Hematopoietic multipotent progenitor cell treated with erythropoietin and hydrocortisone succinate and interleukin-3 and kit ligand, for 6 days (in vitro differentiated cells): ENCODE results near the gene PKP4.
"Not testable (repeated sequence)": the region's sequence is repeated elsewhere in the genome, so short reads cannot be mapped to it uniquely, and the experiment has no call there.

ENCODE experiments used
- DNase-seq: peaks from one replicate; pipeline ENCODE4 v3.0.0-alpha.2; 2015

The PKP4 gene

DNA sequence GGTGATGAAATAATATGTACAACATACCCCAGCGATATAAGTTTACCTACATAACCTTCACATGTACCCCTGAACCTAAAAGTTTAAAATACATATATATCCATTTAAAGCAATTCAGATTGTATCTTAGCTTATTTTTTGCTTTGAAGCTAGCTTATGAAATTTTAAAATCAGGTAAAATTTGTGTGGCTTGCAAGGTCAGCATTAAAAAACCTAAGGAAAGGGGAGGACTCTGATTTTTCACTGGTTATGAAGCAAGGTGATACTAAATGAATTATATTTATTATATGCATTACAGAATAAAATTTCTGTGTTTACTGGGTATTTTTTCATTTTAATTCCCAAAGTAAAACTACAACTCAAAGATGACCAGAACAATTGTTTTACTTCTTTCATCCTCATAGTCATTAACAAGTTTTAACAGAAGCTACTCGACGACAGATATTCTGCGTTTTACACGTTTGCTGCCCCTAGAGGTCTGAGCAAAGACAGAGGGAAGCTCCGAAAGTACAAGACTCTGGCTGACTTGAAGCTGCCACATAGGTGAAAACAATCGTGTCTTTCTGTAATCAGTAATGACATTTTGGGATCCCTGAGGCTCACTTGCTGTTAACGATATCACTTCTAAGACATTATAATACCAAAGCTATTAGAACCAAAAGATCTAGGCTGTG is 17.1 kb downstream of the PKP4 start:
- DNase-seq: peak; percentile 17

- not testable (repeated sequence) for DNase-seq
Observed at GRCh38 chr2:158474526-158475011, 17.8 kb downstream of the PKP4 start.

- no peak for DNase-seq
Observed at GRCh38 chr2:158477202-158477601, 20.4 kb downstream of the PKP4 start.

DNA sequence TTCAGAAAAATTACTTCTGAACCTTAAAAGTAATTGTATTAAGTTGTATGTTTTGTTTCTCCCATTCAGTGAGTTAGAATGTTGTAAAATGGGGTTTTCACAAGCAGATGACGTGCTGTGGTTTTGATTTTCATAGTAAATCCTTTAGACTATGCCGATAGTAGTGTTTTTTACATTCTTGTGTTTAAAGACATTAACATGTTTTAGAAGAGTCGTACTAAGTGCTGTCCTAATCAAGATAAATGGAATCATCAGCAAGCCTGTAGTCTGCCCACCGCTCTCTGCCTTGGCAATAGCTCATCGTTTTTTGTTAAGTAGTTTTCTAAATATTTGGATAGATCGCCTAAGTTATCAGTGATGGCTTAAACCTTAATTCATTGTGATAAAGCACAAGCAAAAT is 21.5 kb downstream of the PKP4 start:
- no peak for DNase-seq

GRCh38 chr2:158478816-158479215 is 22.1 kb downstream of the PKP4 start:
- DNase-seq: no peak

GRCh38 chr2:158481116-158481515 is 24.4 kb downstream of the PKP4 start:
- DNase-seq: no peak

GRCh38 chr2:158482594-158482993 is 25.8 kb downstream of the PKP4 start:
- no peak for DNase-seq

DNA sequence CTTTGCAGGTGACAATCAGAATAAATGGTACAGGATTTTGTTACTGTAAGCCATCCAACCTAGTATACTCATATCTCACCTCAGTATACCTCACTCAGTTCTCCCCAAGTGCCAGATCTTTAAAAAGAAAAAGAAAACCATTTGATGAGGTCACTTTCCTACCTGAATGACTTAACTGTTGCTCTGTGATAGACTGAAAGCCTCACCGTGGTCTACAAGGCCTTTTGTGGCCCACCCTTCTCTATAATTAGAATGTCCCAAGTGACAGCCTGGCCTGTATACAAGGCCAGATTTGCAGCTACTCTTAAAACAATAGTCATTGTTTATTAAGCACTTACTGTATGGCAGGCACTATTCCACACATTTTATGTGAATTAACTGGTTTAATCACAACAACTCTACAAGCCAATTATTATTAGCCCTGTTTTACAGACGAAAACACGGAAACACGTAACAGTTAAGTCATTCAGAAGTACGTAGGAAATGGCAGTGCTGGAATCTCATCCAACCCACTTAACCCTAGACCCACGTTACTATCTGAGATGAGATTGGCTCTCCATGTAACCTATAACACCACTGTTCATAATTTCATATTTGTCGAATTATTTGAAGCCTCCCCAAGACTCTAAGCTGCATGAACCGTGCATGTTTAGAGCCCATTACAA is 28.3 kb downstream of the PKP4 start:
- no peak for DNase-seq

- no peak for DNase-seq
Observed at GRCh38 chr2:158486150-158486969, 29.6 kb downstream of the PKP4 start.

DNA sequence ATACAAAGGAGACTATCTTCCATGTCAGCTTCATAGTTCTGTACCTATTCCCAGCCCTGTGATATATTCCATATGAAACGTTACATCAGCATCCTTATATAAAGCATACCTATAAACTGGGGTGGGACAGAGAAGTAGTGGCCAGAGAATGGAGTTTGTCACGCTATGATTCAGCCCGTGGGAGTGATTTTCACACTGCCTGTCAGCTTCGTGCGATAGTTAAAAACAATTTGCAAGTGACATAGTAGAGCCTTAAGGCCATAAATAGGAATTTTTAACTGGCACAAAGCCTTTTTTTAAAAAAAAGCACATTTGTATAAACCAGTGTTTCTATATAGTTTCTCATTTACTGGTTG is 30.2 kb downstream of the PKP4 start:
- DNase-seq: no peak

DNA sequence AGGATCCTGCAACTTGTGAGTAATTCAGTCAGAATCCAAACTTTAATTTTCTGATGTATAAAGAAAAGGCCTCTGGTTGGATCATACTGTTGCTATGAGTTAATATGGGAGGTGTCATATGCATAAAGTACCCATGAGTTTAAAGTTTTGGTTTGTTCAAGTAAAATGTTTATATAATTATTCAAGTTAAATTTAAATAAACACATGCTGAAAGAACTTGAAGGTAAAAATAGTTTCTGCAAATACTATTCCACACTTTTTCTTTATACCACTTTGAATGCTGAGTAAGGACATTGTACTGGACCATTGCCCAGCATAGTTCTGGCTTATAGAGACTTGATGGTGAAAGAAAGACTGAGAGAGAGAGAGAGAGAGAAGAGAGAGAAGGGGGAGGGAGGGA is 30.7 kb downstream of the PKP4 start:
- DNase-seq: no peak

GRCh38 chr2:158488442-158489216 is 31.9 kb downstream of the PKP4 start:
- no peak for DNase-seq

DNA sequence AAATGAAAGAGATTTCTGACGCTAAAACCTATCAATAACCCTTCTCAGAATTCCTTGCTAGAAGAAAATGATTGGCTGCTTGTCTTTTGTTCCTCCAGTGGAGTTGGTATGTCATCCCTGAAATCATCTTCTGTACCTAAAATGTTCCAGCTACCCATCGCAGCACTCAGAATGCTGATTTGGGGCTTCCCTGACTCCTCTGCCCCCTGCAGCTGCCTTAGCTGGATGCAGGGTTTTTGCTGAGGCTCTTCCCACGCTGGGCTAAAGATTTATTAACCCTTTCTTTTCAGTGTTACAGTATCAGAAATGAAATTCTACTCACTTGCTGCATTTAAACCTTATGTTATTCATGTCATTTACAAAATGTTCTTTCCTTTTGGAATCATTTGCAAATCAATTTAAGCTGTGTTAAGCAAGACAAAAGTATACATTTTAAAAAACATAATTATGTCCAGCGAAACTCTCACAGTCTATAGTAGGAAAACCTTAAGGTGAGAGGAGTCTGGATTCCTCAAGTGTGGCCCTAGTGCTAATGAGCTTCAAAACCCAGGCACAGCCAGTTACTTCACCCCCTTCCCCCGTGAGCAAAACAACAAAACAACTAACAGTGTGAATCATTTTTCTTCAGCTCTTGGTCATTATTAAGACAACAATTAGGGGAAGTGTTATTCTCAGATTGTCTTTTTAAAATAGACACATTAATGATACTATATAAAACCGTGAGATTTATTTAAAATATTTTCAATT is 32.8 kb downstream of the PKP4 start:
- DNase-seq: no peak

- DNase-seq: no peak
Observed at GRCh38 chr2:158491072-158491471, 34.3 kb downstream of the PKP4 start.

DNA sequence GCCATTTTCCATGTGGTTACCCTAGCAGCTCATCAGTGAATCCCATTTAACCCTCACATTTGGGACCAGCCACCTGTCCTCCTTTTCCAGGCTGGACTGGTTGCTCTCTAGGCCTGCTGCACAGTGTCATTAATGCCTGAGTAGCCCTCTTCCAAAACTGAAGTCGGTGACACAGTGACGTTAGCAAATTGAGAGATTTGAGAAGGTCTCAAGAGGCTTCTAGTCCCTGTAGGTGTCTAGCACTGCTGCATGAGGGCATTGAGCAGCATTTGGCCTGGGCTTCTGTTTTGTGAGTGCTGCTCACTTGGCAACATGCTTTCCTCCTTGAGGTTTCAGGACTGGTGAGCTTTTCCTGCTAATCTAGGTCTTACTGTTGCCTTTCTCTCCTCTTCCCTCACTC is 36.7 kb downstream of the PKP4 start:
- no peak for DNase-seq

- no peak for DNase-seq
Observed at GRCh38 chr2:158495175-158495574, 38.4 kb downstream of the PKP4 start.

DNA sequence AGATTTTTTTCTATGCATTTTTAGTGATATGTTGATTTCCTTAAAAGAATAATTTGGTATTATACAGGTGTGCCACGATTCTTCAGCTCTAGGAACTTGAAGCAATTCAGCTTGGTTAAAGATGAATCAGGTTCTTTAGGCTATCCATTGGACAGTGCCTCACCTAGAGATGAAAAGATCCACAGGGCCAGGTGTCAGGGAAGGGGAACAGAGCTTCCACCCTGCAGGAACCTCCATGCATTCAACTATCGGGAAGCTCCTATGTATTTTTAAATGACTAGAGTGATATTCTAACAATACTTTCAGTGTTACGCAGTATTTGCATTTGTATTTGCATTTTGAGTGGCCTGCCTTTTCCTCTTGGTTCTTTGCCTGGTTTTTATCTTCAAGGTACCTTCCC is 40.2 kb downstream of the PKP4 start:
- DNase-seq: no peak

GRCh38 chr2:158497486-158497885 is 40.7 kb downstream of the PKP4 start:
- peak; percentile 42 for DNase-seq

DNA sequence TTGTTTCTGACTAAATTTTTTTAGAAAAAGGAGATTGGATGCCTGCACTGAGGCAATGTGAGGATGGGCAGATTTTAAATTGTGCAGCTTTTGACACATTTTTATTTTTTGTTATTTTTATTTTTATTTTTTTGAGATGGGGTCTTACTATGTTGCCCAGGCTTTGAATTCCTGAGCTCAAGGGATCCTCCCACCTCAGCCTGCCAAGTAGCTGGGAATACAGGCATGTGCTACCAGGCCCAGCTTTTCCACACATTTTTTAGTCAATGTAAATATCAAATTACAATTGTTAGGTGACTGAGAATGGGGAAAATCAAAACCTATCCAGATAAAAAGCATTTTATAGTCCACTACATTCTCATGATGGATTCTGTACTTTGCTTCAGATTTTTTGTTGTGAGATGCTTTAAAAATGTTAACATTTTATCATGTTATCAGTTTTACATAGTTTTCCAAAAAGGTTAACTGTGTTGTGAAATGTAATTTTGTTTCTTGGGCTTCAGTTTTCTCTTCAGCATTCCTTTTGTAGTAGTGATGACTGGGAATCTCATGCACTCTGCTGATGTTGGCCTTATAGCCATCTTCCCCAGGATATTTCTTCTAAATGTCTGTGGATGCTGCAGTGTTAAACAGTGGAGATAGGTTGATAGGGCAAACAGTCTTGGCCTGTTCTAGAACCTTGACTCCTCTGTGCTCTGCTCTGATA is 41.4 kb downstream of the PKP4 start:
- DNase-seq: no peak

- no peak for DNase-seq
Observed at GRCh38 chr2:158498749-158499136, 42.0 kb downstream of the PKP4 start.

GRCh38 chr2:158499383-158499782 is 42.6 kb downstream of the PKP4 start:
- no peak for DNase-seq

GRCh38 chr2:158500333-158500732 is 43.6 kb downstream of the PKP4 start:
- no peak for DNase-seq
